ENCODE results near the gene PSMB3.
A peak's percentile ranks its signal among the peaks of the same experiment; 100 is the strongest.
"Not testable (repeated sequence)": the region's sequence is repeated elsewhere in the genome, so short reads cannot be mapped to it uniquely, and the experiment has no call there.

Gene PSMB3

DNA sequence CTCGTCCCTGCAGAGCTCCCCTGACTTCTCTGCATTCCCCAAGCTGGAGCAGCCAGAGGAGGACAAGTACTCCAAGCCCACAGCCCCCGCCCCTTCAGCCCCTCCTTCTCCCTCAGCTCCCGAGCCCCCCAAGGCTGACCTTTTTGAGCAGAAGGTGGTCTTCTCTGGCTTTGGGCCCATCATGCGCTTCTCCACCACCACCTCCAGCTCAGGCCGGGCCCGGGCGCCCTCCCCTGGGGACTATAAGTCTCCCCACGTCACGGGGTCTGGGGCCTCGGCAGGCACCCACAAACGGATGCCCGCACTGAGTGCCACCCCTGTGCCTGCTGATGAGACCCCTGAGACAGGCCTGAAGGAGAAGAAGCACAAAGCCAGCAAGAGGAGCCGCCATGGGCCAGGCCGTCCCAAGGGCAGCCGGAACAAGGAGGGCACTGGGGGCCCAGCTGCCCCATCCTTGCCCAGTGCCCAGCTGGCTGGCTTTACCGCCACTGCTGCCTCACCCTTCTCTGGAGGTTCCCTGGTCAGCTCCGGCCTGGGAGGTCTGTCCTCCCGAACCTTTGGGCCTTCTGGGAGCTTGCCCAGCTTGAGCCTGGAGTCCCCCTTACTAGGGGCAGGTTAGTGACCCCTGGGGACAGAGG lies 36.1 kb upstream of the PSMB3 start:
- no peak for DNase-seq

DNA sequence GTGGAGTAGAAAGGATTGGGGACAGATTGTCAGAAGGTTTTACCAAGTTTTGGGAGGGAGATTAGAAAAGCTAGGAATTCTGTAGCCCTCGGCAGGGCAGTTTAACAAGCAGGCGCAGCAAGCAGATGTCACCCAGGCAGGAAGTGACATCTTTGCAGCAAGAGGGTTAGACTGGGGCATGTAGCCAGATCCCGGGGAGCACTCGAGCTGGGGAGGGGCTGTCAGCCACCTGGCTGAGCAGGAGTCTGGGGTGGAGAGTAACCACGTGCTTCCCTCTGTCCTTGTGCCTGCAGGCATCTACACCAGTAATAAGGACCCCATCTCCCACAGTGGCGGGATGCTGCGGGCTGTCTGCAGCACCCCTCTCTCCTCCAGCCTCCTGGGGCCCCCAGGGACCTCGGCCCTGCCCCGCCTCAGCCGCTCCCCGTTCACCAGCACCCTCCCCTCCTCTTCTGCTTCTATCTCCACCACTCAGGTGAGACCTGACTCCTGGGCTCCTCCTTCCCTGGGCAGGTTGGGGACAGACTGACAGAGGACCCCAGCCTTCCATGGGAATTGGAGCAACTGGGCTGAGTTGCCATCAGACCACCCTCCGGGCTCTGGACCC lies 35.3 kb upstream of the PSMB3 start:
- DNase-seq: no peak

DNA sequence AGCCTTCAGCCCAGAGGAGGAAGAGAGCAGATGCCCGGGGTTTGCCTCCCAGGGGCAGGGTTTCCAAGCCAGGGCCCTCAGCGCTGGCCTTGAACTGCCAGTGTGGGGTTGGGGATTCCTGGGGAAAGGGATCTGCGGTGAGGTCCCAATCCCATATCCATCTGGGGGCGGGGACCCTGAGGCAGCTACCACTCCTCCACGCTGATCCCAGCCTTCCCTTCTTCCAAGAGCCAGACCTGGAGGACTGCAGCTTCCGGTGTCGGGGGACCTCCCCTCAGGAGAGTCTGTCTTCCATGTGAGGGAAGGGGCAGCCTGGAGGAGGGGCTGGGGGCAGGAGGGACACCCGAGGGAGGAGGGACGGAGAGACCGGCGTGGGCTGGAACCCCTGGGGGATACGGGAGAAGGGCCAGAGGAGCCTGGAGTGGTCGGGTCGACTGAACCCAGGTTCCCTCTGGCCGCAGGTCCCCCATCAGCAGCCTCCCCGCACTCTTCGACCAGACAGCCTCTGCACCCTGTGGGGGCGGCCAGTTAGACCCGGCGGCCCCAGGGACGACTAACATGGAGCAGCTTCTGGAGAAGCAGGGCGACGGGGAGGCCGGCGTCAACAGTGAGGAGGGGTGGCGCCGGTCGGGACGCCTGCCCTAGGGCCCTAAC lies 33.1 kb upstream of the PSMB3 start:
- no peak for DNase-seq

DNA sequence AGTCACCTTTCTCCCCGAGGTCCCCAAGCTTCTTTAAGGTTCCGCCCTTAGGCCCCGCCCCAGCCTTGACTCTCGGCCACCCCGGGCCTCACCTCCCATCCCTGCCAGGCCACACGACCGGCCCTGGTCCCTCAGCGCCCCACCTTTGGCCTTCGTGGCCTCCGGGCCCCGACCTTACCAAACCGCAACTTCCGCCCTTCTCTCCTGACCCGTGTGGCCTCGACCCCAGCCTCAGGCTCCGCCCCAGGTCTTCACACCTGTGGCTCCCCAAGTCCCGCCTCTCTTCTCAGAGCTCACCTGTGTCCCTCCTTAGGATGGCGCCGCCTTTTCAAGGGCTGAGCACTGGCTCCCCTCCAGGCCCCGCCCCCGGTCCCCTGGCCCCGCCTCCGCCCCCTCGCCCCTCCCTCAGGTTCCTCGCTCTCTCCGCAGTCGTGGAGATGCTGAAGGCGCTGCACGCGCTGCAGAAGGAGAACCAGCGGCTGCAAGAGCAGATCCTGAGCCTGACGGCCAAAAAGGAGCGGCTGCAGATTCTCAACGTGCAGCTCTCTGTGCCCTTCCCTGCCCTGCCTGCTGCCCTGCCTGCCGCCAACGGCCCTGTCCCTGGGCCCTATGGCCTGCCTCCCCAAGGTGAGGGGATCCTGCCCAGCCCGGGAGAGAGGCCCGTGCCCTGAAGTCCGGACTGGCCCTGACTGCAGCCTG lies 32.4 kb upstream of the PSMB3 start:
- no peak for DNase-seq

DNA sequence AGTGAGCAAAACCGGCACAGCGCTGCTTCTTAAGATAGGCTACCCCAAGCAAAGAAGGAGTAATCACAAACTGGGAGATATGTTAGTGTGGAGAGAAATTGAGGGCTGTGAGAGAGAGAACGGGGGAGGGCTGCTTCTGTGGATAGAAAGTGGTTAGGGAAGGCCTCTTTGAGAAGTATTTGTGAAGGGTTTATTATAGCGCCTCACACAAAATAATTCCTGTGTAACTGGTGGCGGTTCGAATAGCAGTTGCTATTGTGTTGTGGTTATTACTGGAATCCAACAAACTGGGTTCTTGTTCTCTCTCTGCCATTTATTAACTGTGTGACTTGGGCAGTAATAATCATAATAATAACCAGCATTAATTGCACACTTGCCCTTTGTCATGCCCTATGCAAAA lies 31.6 kb upstream of the PSMB3 start:
- DNase-seq: no peak

DNA sequence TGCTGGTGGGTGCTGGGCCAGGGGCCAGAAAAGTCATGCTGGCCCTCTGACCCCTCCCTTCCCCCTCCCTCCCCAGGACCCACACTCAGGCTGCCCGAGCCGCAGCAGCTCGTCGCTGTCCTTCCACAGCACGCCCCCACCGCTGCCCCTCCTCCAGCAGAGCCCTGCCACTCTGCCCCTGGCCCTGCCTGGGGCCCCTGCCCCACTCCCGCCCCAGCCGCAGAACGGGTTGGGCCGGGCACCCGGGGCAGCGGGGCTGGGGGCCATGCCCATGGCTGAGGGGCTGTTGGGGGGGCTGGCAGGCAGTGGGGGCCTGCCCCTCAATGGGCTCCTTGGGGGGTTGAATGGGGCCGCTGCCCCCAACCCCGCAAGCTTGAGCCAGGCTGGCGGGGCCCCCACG lies 30.7 kb upstream of the PSMB3 start:
- no peak for DNase-seq

DNA sequence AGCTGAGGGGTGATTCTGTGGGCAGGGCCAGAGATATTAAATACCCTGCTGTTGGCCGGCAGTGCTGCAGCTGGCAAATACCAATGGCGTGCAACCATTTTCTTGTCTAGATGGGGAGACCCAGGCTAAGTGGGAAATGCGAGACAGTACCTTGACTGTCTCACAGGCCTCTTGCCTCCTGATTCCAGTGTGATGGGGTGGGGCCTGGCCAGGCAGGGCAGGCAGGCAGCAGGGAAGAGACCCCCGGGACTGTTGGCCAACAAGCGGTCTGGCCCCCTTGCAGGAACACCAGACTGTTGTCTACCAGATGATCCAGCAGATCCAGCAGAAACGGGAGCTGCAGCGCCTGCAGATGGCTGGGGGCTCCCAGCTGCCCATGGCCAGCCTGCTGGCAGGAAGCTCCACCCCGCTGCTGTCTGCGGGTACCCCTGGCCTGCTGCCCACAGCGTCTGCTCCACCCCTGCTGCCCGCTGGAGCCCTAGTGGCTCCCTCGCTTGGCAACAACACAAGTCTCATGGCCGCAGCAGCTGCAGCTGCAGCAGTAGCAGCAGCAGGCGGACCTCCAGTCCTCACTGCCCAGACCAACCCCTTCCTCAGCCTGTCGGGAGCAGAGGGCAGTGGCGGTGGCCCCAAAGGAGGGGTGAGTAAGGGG lies 28.1 kb upstream of the PSMB3 start:
- peak; percentile 58 for DNase-seq

DNA sequence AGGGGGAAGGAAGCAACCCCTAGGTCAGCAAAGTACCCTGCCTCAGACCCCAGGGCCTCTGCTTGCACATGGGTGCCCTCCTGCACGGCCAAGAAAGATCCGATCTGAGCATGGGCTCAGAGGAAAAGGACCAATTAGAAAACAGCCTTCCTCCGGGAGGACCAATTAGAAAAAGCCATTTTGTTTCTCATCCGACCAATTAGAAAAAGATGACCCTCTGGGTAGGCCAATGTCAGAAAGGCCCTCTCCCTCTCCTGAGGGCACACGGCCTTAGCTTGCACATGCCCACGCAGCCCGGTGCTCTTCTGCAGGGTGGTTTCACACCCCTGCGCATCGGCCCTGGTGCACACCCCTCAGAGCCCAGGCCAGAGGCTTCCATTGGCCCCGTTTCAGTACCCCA lies 27.5 kb upstream of the PSMB3 start:
- DNase-seq: no peak

DNA sequence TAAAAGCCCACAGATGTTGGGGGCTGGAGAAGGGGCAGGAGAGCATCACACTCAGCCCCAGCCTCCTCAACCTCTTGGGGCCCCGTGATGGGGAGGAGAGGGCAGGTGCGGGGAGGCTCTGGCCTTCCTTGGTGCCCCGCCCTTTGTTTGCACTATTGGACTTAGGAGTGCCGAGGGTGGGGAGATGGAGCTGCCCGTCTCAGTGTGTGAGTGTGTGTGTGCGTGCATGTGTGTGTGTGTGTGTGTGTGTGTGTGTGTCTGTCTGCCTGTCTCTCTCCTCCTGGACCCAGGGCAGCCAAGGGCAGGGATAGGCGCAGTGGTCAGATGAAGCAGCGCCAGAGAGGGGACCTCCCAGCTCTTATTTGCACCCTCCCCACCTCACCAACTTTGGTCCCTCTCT lies 26.4 kb upstream of the PSMB3 start:
- DNase-seq: not testable (repeated sequence)

DNA sequence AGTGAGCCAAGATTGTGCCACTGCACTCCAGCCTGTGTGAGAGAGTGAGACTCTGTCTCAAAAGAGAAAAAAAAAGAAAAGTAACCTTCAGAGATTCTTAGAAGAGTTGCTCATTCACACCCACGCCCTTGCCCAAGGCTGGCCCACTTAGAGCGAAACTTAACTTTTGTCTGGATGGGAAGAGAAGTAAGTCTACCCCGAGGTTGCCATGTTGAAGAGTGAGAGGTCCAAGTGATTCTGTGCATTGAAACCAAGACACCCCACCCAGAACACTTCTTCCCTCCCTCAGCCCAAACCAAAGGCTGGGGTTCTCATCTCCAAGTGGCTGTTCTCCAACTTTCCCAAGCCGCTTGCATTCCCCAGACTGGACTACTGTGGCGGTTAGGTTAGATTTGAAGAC lies 24.8 kb upstream of the PSMB3 start:
- DNase-seq: no peak

DNA sequence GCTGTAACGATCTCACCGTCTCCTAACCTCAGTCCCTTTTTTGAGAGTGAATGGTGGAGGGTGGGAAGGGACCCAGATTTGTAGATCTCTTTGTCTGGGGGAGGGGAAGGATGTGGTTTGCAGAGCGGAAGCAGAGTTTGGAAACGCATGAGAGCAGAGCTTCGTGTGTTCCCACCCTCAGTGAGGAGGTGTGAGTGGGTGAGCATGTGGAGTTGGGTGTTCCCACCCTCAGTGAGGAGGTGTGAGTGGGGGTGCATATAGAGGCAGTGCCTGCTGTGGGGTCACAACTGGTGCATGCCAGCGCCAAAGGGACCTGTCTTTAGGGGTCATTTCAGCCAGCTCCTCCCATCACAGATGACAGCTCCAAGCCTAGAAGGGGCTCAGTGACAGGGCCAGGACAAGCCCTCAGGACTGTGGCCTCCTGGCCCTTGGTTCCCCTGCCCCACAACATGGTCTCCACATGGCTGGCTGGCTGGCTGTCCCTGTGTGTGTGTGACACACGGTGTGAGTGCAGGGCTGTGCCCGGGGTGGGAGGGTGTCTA lies 24.2 kb upstream of the PSMB3 start:
- no peak for DNase-seq

DNA sequence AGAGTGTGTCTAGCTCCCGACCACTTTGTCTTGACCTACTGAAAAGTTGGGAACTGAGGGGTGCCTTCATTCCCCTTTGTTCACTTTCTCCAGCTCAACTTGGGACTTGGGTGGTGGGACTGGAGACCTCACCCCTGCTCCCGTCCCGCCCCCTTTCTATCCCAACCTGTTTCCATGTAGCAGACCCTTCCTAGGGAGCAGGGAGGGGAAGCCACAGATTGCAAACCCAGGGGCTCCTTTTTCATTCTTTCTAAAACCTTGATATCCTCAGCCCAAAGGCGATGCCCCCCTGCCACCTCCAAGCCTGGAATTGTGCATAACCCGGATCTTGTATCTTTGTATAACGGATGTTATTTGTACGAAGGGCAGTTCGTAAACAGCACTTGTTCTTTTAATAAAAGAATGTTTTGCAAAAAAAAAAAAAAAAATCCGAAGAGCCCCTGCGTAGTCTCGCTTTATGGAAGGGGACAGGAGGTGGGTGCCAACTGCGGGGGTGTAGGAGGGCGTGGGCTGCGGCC lies 23.1 kb upstream of the PSMB3 start:
- no peak for DNase-seq

DNA sequence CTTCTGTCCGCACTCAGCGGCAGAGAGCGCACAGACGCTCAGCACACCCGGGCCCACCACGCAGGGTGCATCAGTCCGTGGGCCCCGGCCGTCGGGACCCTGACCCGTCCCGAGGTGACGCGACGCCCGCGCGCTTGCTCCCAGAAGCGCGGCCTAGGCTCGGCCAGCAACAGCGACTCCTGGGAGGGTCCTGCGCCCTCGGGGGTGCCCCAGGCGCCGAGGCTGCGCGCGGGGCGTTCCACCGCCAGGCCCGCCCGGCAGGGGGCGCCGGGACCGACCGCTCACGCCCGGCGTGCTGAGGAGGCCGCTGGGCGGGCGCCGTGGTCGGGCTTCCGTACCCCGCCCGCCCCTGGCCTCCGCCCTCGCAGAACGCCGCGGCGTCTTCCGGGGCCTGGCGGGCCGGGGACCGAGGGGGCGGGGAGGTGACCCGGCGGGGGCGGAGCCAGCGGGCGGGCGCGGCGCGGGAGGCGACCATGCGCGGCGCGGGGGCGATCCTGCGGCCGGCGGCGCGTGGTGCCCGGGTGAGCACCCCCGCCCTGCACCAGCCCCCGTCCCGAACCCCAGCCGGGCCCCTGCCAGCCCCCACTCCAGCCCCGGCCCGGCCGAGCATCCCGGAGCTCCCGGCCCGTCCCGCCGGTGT lies 22.5 kb upstream of the PSMB3 start, which contains the start of gene CISD3:
Gene CISD3 (plus strand): TSS at position 456 of the 640 bp plus-strand sequence. CDS start 18 bp downstream, at position 474.
- peak; percentile 88 for DNase-seq

DNA sequence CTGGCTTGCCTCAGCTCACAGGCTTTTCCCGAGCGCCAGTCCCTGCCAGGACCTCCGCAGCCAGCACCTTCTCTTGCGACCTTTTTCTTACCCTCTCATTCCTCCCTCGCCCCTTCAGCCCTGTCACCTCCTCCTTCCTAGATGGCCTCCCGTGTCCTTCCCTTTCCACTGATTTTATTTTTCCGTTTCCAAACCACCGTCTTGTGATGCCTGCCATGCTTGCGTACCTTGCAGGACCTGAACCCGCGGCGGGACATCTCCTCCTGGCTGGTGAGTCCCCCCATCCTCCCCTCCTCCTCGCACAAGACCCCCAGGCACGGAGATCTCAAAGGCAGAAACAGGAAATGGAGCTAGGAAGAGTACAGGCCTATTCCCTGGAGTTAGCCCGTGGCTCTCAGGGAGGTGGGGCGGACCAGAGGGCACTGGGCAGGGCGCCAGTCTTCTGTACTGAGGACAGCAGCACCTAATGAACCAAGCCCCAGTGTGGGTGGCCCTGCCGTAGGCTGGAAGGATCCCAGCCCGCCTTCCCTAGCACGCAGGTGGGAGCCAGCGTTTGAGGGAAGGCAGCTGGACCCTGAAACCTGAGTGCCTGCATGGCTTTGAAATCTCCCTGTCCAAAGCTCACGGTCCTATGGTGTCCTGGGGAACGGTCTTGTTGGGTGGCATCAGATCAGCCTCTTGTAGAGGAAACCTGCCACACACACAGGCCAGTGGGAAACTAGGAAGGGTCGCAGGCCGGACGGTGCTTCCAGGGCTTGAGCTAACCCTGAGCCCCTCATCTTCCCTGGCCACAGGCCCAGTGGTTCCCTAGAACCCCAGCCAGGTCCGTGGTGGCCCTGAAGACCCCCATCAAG lies 21.8 kb upstream of the PSMB3 start:
- no peak for DNase-seq

DNA sequence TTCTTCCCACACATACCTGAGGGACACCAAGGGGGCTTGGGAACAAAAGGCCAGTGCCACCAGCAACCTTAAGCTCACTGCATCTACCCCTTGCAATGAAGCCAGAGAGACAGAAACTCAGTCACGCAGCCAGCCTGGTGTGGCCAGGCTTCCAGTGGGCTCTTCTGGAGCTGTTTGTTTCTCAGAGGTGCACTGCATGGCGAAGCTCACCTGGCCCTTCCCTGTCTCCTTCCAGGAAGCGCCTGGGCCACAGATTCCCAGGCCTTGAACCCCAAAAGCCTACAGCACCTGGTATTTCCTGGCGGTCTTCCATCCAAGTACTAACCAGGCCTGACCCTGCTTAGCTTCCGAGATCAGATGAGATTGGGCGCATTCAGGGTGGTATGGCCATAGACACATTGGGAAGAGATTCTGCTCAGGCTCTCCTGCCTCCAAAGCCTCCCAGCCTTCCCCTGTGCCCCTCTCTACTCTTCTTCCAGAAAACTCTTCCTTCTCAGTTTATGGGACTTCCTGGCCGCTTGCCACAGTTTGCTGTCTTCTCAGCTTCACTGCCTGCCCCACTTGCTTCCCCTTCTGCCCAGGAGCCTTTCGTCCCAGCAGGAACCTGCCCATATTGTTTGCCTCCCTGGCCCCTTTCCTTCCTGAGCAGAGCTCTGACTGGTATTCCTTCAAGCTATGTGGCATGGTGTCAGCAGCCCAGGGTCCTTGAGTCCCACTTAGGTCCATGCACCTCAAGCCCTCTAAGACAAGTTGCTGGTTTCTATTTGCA lies 20.8 kb upstream of the PSMB3 start:
- no peak for DNase-seq

DNA sequence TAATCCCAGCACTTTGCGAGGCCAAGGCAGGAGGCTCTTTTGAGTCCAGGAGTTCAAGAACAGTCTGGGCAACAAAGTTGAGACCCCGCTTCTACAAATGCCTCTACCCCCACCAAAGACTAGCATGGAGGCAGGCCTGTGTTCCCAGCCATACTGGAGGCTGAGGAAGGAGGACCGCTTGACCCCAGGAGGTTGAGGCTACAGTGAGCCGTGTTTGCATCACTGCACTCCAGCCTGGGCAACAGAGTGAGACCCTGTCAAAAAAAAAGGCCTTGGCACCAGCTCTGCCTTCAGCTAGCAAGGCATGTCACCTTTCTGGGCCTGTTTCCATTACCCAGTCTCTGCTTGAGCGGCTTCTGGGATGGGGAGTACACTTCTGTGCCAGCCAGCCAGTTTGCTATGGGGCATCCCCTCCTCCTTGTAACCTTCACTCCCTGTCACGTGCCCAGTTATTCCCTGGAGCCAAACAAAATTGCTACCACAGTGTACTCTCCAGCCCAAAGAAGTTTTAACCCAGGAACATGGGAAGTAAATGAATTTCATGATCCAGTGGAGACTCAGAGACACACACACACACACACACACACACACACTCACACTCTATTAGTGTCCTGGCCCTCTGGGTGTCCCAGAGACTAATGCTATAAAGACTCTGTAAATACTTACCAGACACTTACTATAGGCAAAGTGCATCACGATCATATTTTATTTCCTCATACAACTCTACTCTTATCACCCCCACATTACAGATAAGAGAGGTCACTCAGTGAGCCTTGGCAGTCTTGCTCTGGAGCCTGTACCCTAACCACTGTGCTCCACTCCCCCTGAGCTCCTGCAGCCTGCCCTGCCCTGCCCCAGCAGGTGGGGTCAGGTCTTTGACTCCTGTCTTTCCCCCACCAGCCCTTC lies 19.9 kb upstream of the PSMB3 start:
- DNase-seq: no peak

DNA sequence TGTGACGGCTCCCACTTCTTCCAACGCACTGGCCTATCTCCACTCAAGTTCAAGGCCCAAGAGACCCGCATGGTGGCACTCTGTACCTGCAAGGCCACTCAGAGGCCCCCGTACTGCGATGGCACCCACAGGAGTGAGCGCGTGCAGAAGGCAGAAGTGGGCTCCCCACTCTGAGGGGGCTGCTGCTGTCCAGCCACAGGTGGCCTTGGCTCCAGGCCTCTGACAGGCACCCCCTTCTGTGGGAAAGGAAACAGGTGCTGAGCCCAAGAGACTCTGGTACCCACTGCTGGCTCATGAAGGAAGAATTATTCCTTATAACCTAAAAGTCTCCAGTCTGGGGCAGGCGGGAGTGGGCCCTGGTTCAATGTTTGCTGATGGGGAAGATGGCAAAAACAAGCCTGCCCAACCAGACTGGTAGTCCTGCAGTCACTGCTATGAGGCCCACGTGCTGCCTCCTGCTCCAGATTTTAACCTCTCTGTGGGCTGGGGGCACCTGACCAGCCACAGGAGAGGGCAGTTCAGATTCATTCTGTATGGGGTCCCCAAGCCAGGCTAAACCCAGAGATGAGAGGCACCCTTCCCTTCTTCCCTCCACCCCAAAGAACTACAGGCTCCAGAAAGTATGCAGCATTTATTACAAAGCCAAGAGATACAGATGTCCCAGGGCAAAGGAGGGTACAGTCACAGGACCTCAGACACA lies 19.1 kb upstream of the PSMB3 start:
- no peak for DNase-seq
